OCI-LY3 (cell line): ENCODE measurements around the gene CRCP.

Experiments
- H2AFZ ChIP-seq: fragments of 200-600, 300-600 bp; shearing (Covaris generic); 2 replicates; pipeline ENCODE4 v1.6.0; 2014; ENCODE audit warnings: antibody characterized with exemption, low read depth, low read length
- H3K27ac ChIP-seq: fragments of 200-600, 300-600 bp; sonication (generic); 2 replicates; pipeline ENCODE4 v1.5.1; 2014; ENCODE audit warnings: mild to moderate bottlenecking, low read length, moderate library complexity, mixed read lengths
- H3K27me3 ChIP-seq: fragments of 200-600, 300-600 bp; sonication (generic); 2 replicates; pipeline ENCODE4 v1.6.1; 2014; ENCODE audit warnings: low read depth, low read length, mixed read lengths
- H3K36me3 ChIP-seq: fragments of 200-600, 300-600 bp; sonication (generic); replicated peaks from 2 replicates; pipeline ENCODE3; 2014; ENCODE audit warnings: low read depth, low read length, mixed read lengths
- H3K4me1 ChIP-seq: fragments of 300-600, 200-600 bp; sonication (generic); 2 replicates; pipeline ENCODE4 v1.6.1; 2014; ENCODE audit warnings: low read length, mixed read lengths
- H3K4me2 ChIP-seq: fragments of 200-600, 300-600 bp; sonication (generic); 2 replicates; pipeline ENCODE4 v1.6.1; 2014; ENCODE audit warnings: low read length, mixed read lengths
- H3K4me3 ChIP-seq: fragments of 300-600, 200-600 bp; sonication (generic); 2 replicates; pipeline ENCODE4 v1.5.1; 2014; ENCODE audit warnings: antibody characterized with exemption, mild to moderate bottlenecking, low read length, moderate library complexity
- H3K79me2 ChIP-seq: fragments of 300-600, 200-600 bp; shearing (Covaris generic); 2 replicates; pipeline ENCODE4 v1.6.1; 2014; ENCODE audit warnings: mild to moderate bottlenecking, low read length, mixed read lengths
- H3K9ac ChIP-seq: fragments of 300-600, 200-600 bp; shearing (Covaris generic); 2 replicates; pipeline ENCODE4 v1.6.0; 2014; ENCODE audit warnings: mild to moderate bottlenecking, low read length, moderate library complexity
- H3K9me3 ChIP-seq: fragments of 200-600, 300-600 bp; shearing (Covaris generic); 2 replicates; pipeline ENCODE4 v1.6.1; 2014; ENCODE audit warnings: low read length, mixed read lengths; ENCODE audit not compliant: insufficient read depth
- H4K20me1 ChIP-seq: fragments of 200-600, 300-600 bp; sonication (generic); 2 replicates; pipeline ENCODE4 v1.6.1; 2016; ENCODE audit warnings: low read length, mixed read lengths; ENCODE audit not compliant: insufficient read depth
- EZH2phosphoT487 ChIP-seq: fragments of 200-600 bp; shearing (Covaris generic); IDR thresholded peaks from 2 replicates; pipeline ENCODE4 v1.6.1; 2018; ENCODE audit warnings: antibody characterized with exemption, mixed run types, low read depth
- TF ChIP-seq, protein P1 (sequence below): fragments of 200-600, 300-600 bp; sonication (generic); IDR thresholded peaks from 2 replicates; pipeline ENCODE4 v1.5.1; 2014; ENCODE audit warnings: antibody characterized with exemption, low read length, low read depth

The CRCP gene

DNA sequence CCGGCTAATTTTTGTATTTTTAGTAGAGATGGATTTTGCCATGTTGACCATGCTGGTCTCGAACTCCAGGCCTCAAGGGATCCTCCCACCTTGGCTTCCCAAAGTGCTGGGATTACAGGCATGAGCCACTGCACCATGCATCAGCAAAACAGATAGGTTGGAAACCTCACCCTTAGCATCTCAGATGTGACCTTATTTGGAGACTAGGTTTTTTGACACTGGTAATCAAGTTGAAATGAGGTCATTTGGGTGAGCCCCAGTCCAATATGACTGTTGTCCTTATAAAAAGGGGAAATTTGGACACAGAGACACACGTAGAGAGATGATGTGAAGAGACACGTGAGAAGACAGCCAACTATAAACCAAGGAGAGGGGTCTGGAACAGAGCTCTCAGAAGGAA lies 48.0 kb downstream of the CRCP start:
- Histone ChIP-seq H3K4me2 (no peak overlapping the region), H3K4me3 (no peak overlapping the region), H3K27me3 (no peaks in the 10 kb centered on the region), H3K9ac (no peak overlapping the region), H3K9me3 (no peaks in the 10 kb centered on the region), H3K4me1 (no peaks in the 10 kb centered on the region), H2AFZ (no peak overlapping the region), H4K20me1 (no peaks in the 10 kb centered on the region), H3K27ac (no peak overlapping the region), H3K79me2 (no peaks in the 10 kb centered on the region), H3K36me3 (peaks cover 10% of the 10 kb centered on the region)
- TF ChIP-seq, protein P1, sequence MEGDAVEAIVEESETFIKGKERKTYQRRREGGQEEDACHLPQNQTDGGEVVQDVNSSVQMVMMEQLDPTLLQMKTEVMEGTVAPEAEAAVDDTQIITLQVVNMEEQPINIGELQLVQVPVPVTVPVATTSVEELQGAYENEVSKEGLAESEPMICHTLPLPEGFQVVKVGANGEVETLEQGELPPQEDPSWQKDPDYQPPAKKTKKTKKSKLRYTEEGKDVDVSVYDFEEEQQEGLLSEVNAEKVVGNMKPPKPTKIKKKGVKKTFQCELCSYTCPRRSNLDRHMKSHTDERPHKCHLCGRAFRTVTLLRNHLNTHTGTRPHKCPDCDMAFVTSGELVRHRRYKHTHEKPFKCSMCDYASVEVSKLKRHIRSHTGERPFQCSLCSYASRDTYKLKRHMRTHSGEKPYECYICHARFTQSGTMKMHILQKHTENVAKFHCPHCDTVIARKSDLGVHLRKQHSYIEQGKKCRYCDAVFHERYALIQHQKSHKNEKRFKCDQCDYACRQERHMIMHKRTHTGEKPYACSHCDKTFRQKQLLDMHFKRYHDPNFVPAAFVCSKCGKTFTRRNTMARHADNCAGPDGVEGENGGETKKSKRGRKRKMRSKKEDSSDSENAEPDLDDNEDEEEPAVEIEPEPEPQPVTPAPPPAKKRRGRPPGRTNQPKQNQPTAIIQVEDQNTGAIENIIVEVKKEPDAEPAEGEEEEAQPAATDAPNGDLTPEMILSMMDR, result no peak
- TF ChIP-seq EZH2phosphoT487, result no peak

DNA sequence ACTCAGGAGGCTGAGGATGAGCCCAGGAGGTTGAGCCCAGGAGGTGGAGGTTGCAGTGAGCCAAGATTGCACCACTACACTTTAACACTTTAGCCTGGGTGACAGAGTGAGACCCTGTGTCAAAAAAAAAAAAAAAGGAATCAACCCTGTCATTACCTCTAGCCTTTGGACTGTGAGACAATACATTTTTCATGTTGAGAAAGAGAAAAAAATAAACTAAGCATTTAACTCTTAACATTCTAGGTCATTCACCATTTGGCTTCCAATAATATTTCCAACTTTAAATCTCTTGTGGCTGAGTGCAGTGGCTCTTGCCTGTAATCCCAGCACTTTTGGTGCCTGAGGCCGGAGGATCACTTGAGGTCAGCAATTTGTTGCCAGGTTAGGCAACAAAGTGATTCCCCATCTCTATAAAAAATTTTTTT lies 48.6 kb downstream of the CRCP start:
- Histone ChIP-seq H3K4me2 (no peak overlapping the region), H3K27me3 (no peaks in the 10 kb centered on the region), H3K27ac (no peak overlapping the region), H3K36me3 (peaks cover 6% of the 10 kb centered on the region), H3K9me3 (no peaks in the 10 kb centered on the region), H4K20me1 (no peaks in the 10 kb centered on the region), H3K79me2 (no peaks in the 10 kb centered on the region), H3K4me3 (no peak overlapping the region), H3K9ac (no peak overlapping the region), H3K4me1 (no peaks in the 10 kb centered on the region), H2AFZ (no peak overlapping the region)
- TF ChIP-seq, protein P1, result no peak
- TF ChIP-seq EZH2phosphoT487, result no peak

DNA sequence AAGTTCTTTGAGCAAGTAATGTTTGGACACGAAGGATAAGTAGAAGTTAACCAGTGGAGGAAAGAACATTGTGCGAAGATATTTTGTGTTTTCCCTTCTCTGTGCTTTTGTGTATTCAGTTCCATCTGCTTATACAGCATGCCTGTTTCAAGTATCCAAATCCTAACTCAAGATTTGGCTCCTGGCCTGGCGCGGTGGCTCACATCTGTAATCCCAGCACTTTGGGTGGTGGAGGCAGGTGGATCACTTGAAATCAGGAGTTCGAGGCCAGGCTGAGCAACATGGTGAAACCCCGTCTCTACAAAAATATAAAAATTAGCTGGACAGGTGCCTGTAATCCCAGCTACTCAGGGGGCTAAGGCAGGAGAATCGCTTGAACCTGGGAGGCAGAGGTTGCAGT lies 49.7 kb downstream of the CRCP start:
- no peaks in the 10 kb centered on the region for H4K20me1 ChIP-seq
- no peak overlapping the region for H3K27ac ChIP-seq
- H3K27me3 ChIP-seq, result no peaks in the 10 kb centered on the region
- H3K4me2 ChIP-seq, result no peak overlapping the region
- no peaks in the 10 kb centered on the region for H3K79me2 ChIP-seq
- peaks cover 2% of the 10 kb centered on the region for H3K36me3 ChIP-seq
- H2AFZ ChIP-seq, result no peak overlapping the region
- no peak overlapping the region for H3K9ac ChIP-seq
- TF ChIP-seq, protein P1, result no peak
- no peak for TF ChIP-seq EZH2phosphoT487
- no peaks in the 10 kb centered on the region for H3K4me1 ChIP-seq
- H3K4me3 ChIP-seq, result no peak overlapping the region
- no peaks in the 10 kb centered on the region for H3K9me3 ChIP-seq

DNA sequence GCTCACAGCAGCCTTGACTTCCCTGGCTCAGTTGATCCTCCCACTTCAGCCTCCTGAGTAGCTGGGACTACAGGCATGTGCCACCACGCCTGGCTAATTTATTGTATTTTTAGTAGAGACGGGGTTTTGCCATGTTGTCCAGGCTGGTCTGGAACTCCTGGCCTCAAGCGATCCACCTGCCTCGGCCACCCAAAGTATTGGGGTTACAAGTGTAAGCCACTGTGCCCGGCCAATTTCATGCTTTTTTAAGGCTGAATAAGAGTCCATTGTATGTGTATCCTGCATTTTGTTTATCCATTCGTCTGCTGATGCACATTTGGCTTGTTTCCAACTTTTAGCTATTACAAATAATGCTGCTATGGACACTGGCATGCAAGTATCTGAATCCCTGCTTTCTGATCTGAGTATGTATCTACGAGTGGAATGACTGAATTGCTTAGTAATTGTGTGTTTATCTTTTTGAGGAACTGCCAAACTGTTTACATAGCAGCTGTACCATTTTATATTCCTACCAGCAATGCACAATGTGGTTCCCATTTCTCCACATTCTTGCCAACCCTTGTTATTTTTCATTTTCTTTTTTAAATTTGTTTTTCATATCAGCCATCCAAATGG lies 53.2 kb downstream of the CRCP start:
- H4K20me1 ChIP-seq, result no peaks in the 10 kb centered on the region
- no peaks in the 10 kb centered on the region for H3K4me1 ChIP-seq
- no peaks in the 10 kb centered on the region for H3K36me3 ChIP-seq
- H3K27ac ChIP-seq, result no peak overlapping the region
- no peak overlapping the region for H3K4me3 ChIP-seq
- H2AFZ ChIP-seq, result no peak overlapping the region
- no peaks in the 10 kb centered on the region for H3K27me3 ChIP-seq
- TF ChIP-seq EZH2phosphoT487, result no peak
- TF ChIP-seq, protein P1, result no peak
- H3K9me3 ChIP-seq, result no peaks in the 10 kb centered on the region
- no peak overlapping the region for H3K4me2 ChIP-seq
- H3K79me2 ChIP-seq, result no peaks in the 10 kb centered on the region
- no peak overlapping the region for H3K9ac ChIP-seq
